ENCODE data around the gene MOB3A.
"Not testable (repeated sequence)": the region's sequence is repeated elsewhere in the genome, so short reads cannot be mapped to it uniquely, and the experiment has no call there.

The MOB3A gene

GRCh38 chr19:2129892-2130770 lies 34.0 kb upstream of the MOB3A start:
- no peak for TF ChIP-seq CTCF (IDR thresholded peaks at IDR 0.05; ENCODE audit: extremely low read depth, insufficient read depth, missing control alignments)
- no peak for DNase-seq (ENCODE audit: low spot score)
- in situ Hi-C loops (cut with MboI; ENCODE audit: low pct_unique_long_range_greater_than_20kb, low sequenced_read_pairs, unreplicated experiment), result no loop called here

GRCh38 chr19:2129486-2129885 lies 33.4 kb upstream of the MOB3A start:
- in situ Hi-C loops (cut with MboI; ENCODE audit: low pct_unique_long_range_greater_than_20kb, low sequenced_read_pairs, unreplicated experiment), result no loop called here
- no peak for DNase-seq (ENCODE audit: low spot score)
- TF ChIP-seq CTCF (IDR thresholded peaks at IDR 0.05; ENCODE audit: extremely low read depth, insufficient read depth, missing control alignments), result no peak

GRCh38 chr19:2129022-2129421 lies 32.9 kb upstream of the MOB3A start:
- in situ Hi-C loops (cut with MboI; ENCODE audit: low pct_unique_long_range_greater_than_20kb, low sequenced_read_pairs, unreplicated experiment), result no loop called here
- no peak for TF ChIP-seq CTCF (IDR thresholded peaks at IDR 0.05; ENCODE audit: extremely low read depth, insufficient read depth, missing control alignments)
- no peak for DNase-seq (ENCODE audit: low spot score)

- DNase-seq (ENCODE audit: low spot score); in situ Hi-C loops (cut with MboI; ENCODE audit: low pct_unique_long_range_greater_than_20kb, low sequenced_read_pairs, unreplicated experiment): not testable (repeated sequence)
Measured at GRCh38 chr19:2128252-2128651, 32.1 kb upstream of the MOB3A start.

- TF ChIP-seq CTCF (IDR thresholded peaks at IDR 0.05; ENCODE audit: extremely low read depth, insufficient read depth, missing control alignments), result no peak
- DNase-seq (ENCODE audit: low spot score), result no peak
- in situ Hi-C loops (cut with MboI; ENCODE audit: low pct_unique_long_range_greater_than_20kb, low sequenced_read_pairs, unreplicated experiment), result no loop called here
Measured at GRCh38 chr19:2127758-2128157, 31.6 kb upstream of the MOB3A start.

GRCh38 chr19:2126879-2127518 lies 30.9 kb upstream of the MOB3A start:
- in situ Hi-C loops (cut with MboI; ENCODE audit: low pct_unique_long_range_greater_than_20kb, low sequenced_read_pairs, unreplicated experiment), result no loop called here
- no peak for DNase-seq (ENCODE audit: low spot score)
- no peak for TF ChIP-seq CTCF (IDR thresholded peaks at IDR 0.05; ENCODE audit: extremely low read depth, insufficient read depth, missing control alignments)
